Activated naive CD4-positive, alpha-beta T cell (primary cell): ENCODE measurements around the gene HSF4.

Source experiments
- DNase-seq, 4 experiments: peaks; one replicate each; lab custom pipeline; 2025; lab: John Stamatoyannopoulos, UW

HSF4 gene

DNA sequence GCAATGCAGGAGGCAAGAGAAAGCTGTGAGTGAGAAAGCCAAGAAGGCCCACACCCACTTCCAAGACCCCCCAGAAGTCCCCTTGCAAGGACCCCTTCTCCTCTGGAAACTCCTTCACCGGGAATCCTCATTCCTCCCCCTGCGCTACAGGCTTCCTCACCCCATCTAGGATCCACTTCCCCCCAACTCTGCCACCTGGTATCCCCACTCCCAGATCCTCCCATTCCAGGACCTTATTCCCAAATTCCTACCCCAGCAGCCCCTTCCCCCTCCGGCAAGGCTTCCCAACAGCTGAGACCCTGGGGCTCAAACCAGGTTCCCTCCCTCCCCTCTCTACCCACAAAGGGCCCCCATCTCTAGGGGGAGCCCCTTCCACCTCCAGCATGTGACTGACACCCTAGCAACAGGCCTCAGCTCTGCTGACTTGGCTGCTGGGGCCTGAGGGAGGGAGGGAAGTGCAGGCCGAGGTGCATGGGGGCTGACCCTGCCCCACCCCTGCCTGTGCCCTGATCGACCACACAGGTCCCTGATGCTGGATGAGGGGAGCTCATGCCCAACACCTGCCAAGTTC is 2.1 kb downstream of the HSF4 start:
- no peak for DNase-seq

DNA sequence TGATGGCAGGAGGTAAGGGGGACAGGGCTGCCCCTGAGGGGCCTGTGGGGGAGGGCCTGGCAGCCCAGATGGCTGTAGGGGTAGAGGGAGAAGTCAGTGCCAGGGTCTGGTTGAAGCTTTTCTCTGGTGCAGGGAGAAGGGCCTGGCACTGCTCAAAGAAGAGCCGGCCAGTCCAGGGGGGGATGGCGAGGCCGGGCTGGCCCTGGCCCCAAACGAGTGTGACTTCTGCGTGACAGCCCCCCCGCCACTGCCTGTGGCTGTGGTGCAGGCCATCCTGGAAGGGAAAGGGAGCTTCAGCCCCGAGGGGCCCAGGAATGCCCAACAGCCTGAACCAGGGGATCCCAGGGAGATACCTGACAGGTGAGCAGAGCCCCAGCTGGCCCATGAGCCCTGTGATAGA is 3.0 kb downstream of the HSF4 start:
- DNase-seq = no peak

DNA sequence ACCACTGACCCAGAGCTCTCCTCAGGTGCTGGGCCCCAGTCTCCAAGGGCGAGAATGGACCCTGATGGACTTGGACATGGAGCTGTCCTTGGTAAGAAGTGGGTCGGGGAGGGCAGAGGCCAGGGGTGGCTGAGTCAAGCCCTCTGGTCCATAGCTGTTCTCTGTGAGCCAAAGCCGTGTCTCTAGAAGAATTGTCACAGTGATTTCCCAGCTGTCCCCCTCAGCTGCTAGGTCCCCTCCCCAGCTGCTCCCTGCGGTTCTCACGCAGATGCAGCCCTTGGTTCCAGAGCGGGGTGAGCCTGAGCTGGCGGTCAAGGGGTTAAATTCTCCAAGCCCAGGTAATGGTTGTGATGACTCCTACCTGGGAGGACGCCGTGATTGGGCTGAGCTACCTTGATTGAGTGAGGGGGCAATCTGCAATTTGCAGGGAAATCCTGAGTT is 4.5 kb downstream of the HSF4 start:
- DNase-seq = no peak

DNA sequence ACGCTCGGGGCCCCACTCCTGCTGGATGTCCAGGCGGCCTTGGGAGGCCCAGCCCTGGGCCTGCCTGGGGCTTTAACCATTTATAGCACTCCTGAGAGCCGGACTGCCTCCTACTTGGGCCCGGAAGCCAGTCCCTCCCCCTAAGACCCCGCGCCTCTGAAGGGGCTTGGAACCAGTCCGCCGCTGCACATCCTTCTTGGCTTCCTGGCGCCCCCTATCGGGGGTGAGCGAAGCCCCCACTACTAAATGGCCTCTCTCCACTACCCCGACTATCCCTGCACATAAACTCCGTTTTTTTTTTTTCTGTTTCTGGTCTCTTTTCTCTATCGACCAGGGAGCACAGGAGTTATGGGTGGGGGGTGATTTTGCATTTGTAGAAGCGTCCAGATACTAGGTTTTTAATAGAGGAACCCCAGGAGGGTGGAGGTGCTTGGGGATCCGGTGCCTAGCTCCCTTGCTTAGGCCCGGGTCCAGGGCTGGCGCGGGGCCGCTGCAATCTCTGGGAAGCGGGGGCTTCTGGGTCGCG is 5.2 kb downstream of the HSF4 start:
- DNase-seq = peak in 1 of 4 experiments; percentile 34

DNA sequence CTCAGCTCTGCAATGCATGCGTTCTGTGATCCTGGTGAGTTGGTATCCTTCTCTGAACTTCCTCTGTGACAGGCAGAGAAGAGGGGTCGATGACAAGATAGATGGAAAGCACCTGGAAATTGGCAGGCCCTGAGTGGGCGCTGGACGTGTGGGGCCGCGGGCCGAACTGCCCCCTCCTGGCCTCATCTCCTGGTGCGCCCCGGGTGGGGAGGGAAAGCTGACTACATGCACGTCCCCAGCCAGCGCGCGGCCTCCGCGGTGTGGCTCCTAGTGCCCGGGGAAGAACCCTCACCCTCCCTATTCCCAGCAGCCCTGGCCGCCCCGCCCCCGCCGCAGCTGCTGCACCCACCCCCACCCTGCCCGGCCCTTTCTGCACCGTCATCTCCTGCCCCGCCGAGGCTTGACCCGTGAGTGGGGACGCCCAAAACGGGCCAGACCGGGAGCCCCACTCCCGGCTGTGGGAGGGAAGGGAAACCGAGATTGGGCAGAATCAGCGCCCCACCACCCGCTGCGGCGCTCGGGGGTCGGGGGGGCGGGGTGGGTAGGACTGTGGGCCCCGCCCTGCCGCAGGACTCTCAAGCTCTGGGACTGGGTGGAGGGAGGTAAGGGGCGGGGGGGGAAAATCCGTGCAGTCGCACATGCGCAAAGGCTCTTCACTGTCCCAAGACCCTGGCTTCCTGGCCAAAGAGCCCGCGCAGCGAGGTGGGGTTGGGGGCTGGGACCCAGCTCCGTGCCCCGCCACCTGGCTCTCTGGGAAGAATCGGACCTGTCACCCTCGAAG is 5.8 kb downstream of the HSF4 start, which contains the start of gene NOL3:
Gene NOL3, plus strand, starts transcription at position 371 of the 781 bp plus-strand sequence.
- no peak for DNase-seq

DNA sequence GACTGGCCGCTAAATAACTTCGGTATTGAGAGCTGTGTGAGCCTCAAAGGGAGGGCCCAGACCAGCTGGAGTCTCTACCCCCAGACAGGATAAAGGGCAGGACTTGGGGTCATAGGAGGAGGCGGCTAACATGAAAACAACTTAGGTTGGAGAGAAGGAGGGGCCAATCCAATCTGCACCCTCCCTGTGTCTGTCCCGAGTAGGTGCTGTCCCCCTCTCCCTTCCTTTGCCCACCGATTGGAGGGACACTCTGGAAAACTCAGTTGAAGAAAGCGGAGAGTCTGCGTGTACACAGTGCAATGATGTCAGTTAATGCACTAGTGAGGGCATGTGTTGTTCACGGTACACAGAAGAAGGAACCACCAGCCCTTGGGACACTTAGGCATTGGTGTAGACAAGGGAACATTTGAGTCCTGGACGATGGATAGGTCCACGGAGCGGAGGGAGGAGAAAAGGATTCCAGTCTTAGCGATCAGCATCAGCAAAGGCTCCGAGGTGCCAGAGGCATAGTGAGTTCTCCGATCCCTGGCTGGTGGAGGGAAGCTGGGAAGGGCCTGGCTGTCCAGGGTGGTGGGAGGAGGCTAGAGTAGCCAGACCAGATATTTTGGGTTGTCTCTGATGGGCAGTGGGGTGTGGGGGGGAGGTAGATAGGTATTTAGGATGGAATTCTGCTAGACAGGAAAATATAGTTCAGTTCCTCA is 6.6 kb downstream of the HSF4 start:
- DNase-seq = no peak

DNA sequence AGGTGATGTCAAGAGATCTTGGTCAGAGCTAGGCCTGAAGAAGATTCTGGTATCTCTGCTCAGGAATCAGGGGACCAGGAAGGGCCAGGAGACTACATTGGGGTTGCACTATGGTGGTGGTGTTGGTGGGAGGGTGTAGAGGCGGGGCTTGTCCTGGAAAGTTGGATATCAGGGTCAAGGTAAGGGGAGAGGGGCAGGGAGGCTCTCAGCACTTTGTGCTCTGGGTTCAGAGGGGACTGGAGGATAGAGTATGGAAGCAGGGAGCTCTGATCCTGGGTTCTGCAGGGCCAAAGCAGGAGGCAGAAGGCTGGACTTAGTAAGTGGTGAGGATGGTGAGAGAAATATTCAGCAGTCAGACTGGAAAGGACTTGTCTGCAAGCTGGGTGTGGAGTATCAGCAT is 8.8 kb downstream of the HSF4 start:
- DNase-seq = no peak

DNA sequence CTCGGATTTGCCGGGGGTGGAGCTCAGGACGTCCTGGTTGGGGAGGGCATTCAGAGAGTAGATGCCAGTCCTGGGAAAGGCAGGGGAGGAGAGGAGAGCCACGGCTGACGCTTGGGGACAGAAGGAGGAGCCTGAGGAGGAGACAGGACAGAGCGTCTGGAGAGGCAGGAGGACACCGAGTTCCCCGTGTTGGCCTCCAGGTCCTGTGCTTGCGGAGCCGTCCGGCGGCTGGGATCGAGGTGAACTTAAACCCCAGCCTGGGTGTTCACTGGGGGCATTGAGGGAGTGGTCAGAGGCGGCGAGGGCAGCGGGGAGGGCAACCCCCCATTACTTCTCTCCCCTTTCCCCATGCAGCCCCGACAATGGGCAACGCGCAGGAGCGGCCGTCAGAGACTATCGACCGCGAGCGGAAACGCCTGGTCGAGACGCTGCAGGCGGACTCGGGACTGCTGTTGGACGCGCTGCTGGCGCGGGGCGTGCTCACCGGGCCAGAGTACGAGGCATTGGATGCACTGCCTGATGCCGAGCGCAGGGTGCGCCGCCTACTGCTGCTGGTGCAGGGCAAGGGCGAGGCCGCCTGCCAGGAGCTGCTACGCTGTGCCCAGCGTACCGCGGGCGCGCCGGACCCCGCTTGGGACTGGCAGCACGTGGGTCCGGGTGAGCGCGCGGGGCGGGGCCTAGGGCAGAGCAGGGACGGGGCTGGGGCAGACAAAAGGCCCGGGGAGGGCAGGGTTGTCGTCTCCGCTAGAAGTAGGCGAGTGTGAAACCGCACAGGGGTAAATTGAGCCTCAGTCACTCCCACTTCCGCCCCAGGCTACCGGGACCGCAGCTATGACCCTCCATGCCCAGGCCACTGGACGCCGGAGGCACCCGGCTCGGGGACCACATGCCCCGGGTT is 9.5 kb downstream of the HSF4 start:
- DNase-seq = peak in 2 of 4 experiments; percentile 41 to 45

DNA sequence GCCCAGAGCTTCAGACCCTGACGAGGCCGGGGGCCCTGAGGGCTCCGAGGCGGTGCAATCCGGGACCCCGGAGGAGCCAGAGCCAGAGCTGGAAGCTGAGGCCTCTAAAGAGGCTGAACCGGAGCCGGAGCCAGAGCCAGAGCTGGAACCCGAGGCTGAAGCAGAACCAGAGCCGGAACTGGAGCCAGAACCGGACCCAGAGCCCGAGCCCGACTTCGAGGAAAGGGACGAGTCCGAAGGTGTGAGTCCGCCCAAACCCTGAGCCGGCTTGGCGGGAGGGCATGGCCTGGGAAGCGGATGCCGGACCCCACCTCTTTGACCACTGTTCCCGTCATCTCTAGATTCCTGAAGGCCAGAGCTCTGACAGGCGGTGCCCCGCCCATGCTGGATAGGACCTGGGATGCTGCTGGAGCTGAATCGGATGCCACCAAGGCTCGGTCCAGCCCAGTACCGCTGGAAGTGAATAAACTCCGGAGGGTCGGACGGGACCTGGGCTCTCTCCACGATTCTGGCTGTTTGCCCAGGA is 10.2 kb downstream of the HSF4 start:
- no peak for DNase-seq

DNA sequence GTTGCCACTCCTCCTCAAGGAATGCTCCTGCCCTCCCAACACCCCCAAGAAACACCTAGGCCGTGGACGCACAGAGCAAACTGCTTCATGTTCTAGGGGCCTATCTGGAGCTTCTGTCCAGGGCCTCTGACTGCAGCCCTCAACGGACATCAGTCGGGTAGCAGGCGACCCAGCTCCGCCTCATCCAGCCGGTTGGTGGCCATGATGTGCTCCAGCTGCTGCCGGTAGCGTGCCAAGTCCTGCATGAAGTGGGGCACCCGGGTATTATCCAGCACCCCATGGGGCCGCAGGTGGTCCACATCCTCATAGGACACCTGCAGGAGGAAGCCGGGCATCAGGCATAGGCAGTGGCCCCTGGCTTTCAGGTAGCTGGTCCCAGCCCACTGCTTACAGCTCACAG is 12.1 kb downstream of the HSF4 start:
- no peak for DNase-seq

DNA sequence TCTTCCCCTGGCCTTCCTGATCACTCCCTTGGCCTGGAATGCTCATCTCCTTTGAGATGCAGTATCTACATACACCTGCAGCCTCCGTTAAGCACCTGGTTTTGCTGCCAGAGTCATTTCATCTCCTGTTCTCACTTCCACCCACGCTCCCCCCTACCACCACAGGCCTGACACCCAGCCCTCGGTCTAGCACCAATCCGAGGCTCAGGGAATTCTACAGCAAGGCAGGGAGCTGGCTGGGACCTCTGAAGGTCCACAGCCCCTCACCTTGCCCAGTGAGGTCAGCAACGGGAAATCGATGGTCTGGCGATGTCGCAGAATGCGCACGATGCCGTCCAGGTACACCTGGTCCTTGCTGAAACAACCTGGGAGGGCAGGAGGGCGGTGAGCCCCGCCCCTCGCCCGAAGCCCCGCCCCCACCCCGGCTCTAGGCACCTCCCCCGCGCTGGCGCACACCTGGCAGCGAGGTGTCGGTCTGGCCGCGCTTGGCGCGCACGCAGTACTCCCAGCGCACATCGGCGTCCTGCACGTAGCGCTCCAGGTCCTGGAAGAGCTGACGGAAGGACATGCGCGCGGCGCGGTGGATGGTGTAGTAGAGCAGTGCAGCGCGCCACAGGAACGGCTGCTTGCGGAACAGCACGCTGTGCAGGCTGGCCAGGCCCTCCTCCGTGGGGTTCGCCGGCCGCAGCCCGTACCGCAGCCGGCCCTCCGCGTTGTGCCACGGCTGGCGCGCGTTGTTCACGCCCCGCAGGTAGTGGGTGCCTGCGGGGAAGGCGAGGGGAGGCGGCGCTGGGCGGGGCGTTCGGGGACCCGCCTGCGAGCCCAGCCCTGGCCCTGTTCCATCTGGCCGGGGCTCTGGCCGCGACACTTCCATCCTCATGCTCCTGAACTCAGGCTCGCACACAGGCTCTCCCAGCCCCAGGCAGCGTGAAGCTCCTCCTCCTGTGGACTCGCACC is 13.5 kb downstream of the HSF4 start:
- peak in 2 of 4 experiments; percentile 15 to 48 for DNase-seq

DNA sequence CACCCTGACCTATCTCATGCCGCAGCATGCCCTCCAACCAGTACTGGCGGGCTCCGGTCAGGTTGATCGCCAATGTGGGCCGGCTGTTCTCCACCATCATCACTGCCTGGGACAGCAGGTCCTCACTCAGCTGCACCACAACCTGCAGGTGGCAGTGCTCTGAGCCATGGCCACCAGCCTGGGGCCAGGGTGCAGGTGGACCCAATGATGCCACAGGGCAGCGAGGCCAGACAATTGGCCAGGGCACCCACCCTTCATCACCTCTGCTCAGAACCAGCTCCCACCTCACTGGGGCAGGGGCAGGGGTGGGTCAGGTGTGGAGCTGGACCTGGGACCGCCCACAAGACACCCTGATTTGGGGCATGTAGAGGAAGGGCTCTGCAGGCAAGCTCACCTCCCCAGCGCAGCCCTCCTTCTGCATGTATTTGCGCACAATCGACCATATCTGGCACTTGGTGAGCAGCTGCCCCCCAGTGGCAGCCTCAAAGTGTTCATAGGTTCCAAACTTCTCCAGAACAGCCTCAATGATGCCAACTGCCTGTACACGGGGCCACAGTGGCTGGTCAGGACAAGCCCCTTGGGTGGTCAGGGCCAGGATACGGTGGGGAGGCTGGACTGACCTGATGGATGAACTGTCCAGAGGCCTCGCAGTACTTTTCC is 15.0 kb downstream of the HSF4 start:
- DNase-seq = no peak

DNA sequence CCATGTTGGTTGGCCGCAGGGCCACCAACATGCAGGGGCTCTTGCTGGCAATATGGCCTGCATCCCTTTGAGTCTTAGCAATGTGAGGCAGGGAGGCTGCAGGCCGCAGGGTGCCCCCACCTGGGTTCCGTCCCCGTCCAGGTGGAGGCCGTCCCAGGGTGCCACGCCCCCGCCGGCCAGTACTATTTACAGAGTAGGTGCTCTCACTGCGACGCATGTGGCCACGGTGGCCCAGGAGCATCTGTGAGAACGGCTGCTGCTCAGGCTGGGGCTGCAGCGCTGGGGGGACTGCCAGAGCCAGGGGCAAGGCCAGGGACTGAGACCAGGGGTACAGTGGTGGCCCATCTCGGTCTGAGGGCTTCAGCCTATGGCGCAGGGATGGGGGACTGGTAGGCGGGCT is 15.6 kb downstream of the HSF4 start:
- DNase-seq = no peak

DNA sequence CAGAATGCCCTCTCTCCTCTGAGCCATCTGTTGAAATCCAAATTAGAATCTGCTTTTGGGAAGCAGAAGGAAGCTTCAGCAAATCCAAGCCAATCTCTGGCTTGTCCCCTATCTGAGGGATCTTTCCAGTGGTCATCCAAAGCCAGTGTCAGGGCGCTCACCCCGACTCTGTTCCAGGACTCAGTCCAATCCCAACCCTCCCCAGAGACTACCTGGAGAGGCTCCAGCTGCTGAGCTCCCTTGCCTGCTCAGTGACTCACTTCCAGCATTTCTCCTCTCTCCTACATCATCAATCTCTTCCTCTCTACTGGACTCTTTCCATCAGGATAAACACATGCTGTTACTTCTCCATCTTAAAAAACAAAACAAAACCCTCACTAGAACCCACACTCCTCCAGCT is 16.8 kb downstream of the HSF4 start:
- no peak for DNase-seq

DNA sequence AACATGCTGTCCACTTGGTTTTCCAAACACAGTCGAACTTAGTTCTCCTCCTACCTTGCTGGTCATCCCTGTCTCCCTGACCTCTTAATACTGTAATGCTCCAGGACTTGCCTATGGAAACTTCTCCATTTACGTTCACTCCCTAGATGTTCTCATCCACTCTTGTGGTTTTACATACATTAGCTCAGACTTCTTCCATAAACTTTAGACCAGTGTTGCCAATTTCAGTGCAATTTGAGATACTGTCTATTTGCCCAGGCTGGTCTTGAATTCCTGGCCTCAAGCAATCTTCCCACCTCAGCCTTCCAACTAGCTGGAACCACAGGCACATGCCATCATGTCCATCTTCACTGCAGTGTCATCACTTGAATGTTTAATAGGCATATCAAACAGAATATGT is 17.7 kb downstream of the HSF4 start:
- DNase-seq = no peak

DNA sequence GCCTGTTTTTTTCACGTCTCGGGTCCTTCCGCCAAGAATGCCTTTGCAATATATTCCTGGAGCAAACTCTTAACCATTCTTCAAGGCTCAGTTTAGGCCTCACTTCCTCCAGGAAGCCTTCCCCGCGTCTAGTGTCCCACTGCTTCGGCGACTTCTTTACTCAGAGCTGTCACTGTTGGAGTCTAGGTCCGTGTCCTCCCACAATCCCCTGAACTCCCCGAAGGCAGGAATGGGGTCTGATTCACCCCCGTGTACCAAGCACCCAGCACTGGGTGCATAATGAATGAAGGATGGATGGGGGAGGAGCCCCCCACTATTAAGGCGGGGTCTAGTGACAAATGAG is 18.7 kb downstream of the HSF4 start:
- DNase-seq = no peak

DNA sequence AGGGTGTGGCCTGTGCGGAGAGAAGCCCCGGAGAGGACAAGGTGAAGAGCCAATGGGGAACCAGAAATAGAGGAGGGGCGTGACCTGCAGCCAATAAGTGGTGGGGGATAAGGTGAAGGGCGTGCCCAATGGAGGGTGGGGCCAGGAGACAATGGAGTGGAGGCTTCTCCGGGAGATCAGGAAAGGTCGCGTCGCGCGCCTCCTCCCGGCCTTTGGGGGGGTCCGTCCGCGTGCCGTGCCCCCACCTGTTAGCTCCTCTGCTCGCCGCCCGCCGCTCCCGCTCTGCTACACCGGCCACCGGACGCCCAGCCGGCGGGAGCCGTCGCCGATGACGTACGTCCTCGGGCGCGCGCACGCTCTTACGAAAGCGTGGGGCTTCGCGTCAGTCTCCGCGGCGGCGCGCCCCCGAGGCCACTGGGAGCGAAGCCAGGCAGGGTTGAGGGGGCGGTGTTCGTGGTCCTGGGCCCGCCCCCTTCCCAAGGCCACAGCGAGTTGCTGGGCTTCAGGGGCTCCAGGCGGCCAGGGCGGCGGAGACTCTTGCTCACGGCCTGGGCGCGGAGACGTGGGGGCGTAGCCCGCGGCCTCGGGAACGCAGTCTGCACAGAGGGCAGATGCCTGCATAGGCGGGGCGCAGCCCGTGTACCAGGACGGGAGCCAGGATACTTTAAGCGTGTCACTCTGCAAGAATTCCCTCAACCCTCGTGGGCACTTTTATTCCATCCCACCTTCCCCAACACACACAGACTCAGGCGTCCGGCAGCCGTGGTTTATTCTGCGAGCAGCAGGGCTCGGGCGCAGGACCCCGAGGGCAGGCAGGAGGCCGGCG is 19.3 kb downstream of the HSF4 start, which contains the start of gene MATCAP1:
Gene MATCAP1, minus strand, starts transcription at position 337 of the 826 bp plus-strand sequence. CDS start 3,353 bp downstream, outside the sequence.
- peak; percentile 66 to 86 (median 74) for DNase-seq

DNA sequence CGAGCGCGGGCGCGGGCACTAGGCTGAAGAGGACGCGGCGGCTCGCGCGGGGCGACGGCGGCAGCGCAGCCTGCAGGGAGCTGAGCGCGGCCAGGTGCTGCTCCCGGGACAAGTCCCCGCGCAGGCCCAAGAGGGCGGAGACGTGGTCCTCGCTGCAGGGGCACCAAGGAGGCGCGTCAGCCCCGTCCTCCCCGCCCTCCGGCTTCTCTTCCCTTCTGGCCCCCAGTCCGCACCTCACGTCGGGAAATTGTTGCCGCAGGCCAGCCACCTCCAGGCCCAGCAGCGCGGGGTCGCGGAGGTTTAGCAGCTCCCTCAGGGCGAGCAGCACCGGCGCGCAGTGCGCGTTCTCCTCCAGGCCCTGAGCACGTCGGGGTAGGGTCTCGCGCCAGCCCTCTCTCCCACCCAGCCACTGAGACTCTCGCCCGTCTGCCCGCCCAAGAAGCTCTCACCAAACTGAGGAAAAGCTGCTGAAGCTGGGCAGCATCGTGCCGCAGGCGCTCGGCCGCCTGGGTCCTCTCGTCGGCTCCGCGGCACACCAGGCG is 20.0 kb downstream of the HSF4 start:
- DNase-seq = no peak
